NCI-H1930 (cell line): ENCODE measurements around the gene RGMA.

ENCODE experiments used
- DNase-seq, 2 experiments: peaks; one replicate each; lab custom pipeline; 2025; lab: John Stamatoyannopoulos, UW

RGMA gene

GRCh38 chr15:93088981-93089726 is at the start of gene RGMA:
Gene RGMA, minus strand, starts transcription at chr15:93089211. Its CDS starts 279 bp downstream, at chr15:93088932.
- peak; percentile 48 to 55 for DNase-seq

GRCh38 chr15:93136606-93137005 is 47.6 kb upstream of the RGMA start:
- DNase-seq: no peak

GRCh38 chr15:93135997-93136397 is 47.0 kb upstream of the RGMA start:
- no peak for DNase-seq

- no peak for DNase-seq
Observed at GRCh38 chr15:93135459-93135858, 46.4 kb upstream of the RGMA start.

GRCh38 chr15:93131485-93132095 is 42.6 kb upstream of the RGMA start:
- DNase-seq: no peak

- no peak for DNase-seq
Observed at GRCh38 chr15:93129702-93130488, 40.9 kb upstream of the RGMA start.

GRCh38 chr15:93127286-93127685 is 38.3 kb upstream of the RGMA start:
- no peak for DNase-seq

GRCh38 chr15:93126599-93126998 is 37.6 kb upstream of the RGMA start:
- DNase-seq: no peak

GRCh38 chr15:93126148-93126547 is 37.1 kb upstream of the RGMA start:
- DNase-seq: no peak

GRCh38 chr15:93124126-93124525 is 35.1 kb upstream of the RGMA start:
- no peak for DNase-seq

GRCh38 chr15:93121973-93122910 is 33.2 kb upstream of the RGMA start:
- no peak for DNase-seq

- no peak for DNase-seq
Observed at GRCh38 chr15:93121107-93121506, 32.1 kb upstream of the RGMA start.

GRCh38 chr15:93118904-93119303 is 29.9 kb upstream of the RGMA start:
- no peak for DNase-seq

GRCh38 chr15:93111451-93111850 is 22.4 kb upstream of the RGMA start:
- no peak for DNase-seq

- no peak for DNase-seq
Observed at GRCh38 chr15:93110502-93111040, 21.6 kb upstream of the RGMA start.

- DNase-seq: no peak
Observed at GRCh38 chr15:93109336-93110102, 20.5 kb upstream of the RGMA start.

- DNase-seq: no peak
Observed at GRCh38 chr15:93107646-93108045, 18.6 kb upstream of the RGMA start.

GRCh38 chr15:93105485-93105884 is 16.5 kb upstream of the RGMA start:
- no peak for DNase-seq

- no peak for DNase-seq
Observed at GRCh38 chr15:93103823-93104222, 14.8 kb upstream of the RGMA start.

GRCh38 chr15:93102211-93102610 is 13.2 kb upstream of the RGMA start:
- no peak for DNase-seq

- DNase-seq: no peak
Observed at GRCh38 chr15:93093765-93094164, 4.8 kb upstream of the RGMA start.
